Measurements from ENCODE around the gene TENM3. TPM values are rescaled to one million over a fixed set of nuclear protein-coding genes. Genes with fewer than 3 reads are reported as not detected.

Gene TENM3
- total and polyA plus RNA-seq, 2 experiments from 2014 or later, result 16.1 to 70.9 TPM

- Histone ChIP-seq H4K20me1 (ENCODE audit: insufficient read depth, poor library complexity, severe bottlenecking) (no peaks in the 10 kb centered on the region), H2AFZ (no peak overlapping the region), H3K4me3 (no peak overlapping the region), H3K9me2 (replicated peaks; ENCODE audit: insufficient read depth) (no peaks in the 10 kb centered on the region), H3K36me3 (replicated peaks; ENCODE audit: insufficient read depth, low read depth) (no peaks in the 10 kb centered on the region), H3K4me2 (no peak overlapping the region), H3K4me1 (ENCODE audit: insufficient read depth) (no peaks in the 10 kb centered on the region), H3K27me3 (no peaks in the 10 kb centered on the region), H3K79me2 (no peaks in the 10 kb centered on the region), H3K27ac (no peak overlapping the region), H3K9me3 (ENCODE audit: low read depth) (no peaks in the 10 kb centered on the region)
- 90% methylated on average over 7 of the region's 7 CpGs for WGBS (ENCODE audit: low lambda C conversion rate, missing lambda C conversion rate)
- TF ChIP-seq EZH2phosphoT487 (IDR thresholded peaks at IDR 0.05; ENCODE audit: low read depth, severe bottlenecking, unreplicated experiment) (no peak), CTCF (IDR thresholded peaks at IDR 0.05; ENCODE audit: poor library complexity) (no peak), EZH2 (IDR thresholded peaks at IDR 0.05; ENCODE audit: borderline replicate concordance) (no peak)
- DNase-seq (ENCODE audit: low spot score), result no peak
These were observed 157.6 kb downstream of the TENM3 start for GRCh38 chr4:182400790-182401189.

GRCh38 chr4:182404376-182404775 is 161.2 kb downstream of the TENM3 start:
- no peaks in the 10 kb centered on the region for H3K27me3 ChIP-seq
- no peak overlapping the region for H2AFZ ChIP-seq
- H3K36me3 ChIP-seq (replicated peaks; ENCODE audit: insufficient read depth, low read depth), result no peaks in the 10 kb centered on the region
- no peaks in the 10 kb centered on the region for H3K4me1 ChIP-seq (ENCODE audit: insufficient read depth)
- no peak for DNase-seq (ENCODE audit: low spot score)
- H4K20me1 ChIP-seq (ENCODE audit: insufficient read depth, poor library complexity, severe bottlenecking), result no peaks in the 10 kb centered on the region
- no peaks in the 10 kb centered on the region for H3K79me2 ChIP-seq
- H3K4me3 ChIP-seq, result no peak overlapping the region
- H3K9me3 ChIP-seq (ENCODE audit: low read depth), result no peaks in the 10 kb centered on the region
- no peaks in the 10 kb centered on the region for H3K9me2 ChIP-seq (replicated peaks; ENCODE audit: insufficient read depth)
- no peak overlapping the region for H3K27ac ChIP-seq
- H3K4me2 ChIP-seq, result no peak overlapping the region
- 91% methylated on average over 7 of the region's 7 CpGs for WGBS (ENCODE audit: low lambda C conversion rate, missing lambda C conversion rate)
- no peak for TF ChIP-seq CTCF (IDR thresholded peaks at IDR 0.05; ENCODE audit: poor library complexity)
- TF ChIP-seq EZH2 (IDR thresholded peaks at IDR 0.05; ENCODE audit: borderline replicate concordance), result no peak
- no peak for TF ChIP-seq EZH2phosphoT487 (IDR thresholded peaks at IDR 0.05; ENCODE audit: low read depth, severe bottlenecking, unreplicated experiment)

- H3K36me3 ChIP-seq (replicated peaks; ENCODE audit: insufficient read depth, low read depth), result no peaks in the 10 kb centered on the region
- no peaks in the 10 kb centered on the region for H3K27me3 ChIP-seq
- DNase-seq (ENCODE audit: low spot score), result no peak
- no peak overlapping the region for H3K4me3 ChIP-seq
- H3K9me2 ChIP-seq (replicated peaks; ENCODE audit: insufficient read depth), result no peaks in the 10 kb centered on the region
- no peak overlapping the region for H3K27ac ChIP-seq
- no peaks in the 10 kb centered on the region for H3K9me3 ChIP-seq (ENCODE audit: low read depth)
- H3K4me1 ChIP-seq (ENCODE audit: insufficient read depth), result no peaks in the 10 kb centered on the region
- H3K79me2 ChIP-seq, result no peaks in the 10 kb centered on the region
- no peak overlapping the region for H3K4me2 ChIP-seq
- TF ChIP-seq EZH2 (IDR thresholded peaks at IDR 0.05; ENCODE audit: borderline replicate concordance) (no peak), EZH2phosphoT487 (IDR thresholded peaks at IDR 0.05; ENCODE audit: low read depth, severe bottlenecking, unreplicated experiment) (no peak)
- H4K20me1 ChIP-seq (ENCODE audit: insufficient read depth, poor library complexity, severe bottlenecking), result no peaks in the 10 kb centered on the region
- H2AFZ ChIP-seq, result no peak overlapping the region
- WGBS (ENCODE audit: low lambda C conversion rate, missing lambda C conversion rate), result 95% methylated on average over 11 of the region's 11 CpGs
These were observed 161.9 kb downstream of the TENM3 start for GRCh38 chr4:182405087-182405486.

- H3K4me1 ChIP-seq (ENCODE audit: insufficient read depth), result no peaks in the 10 kb centered on the region
- H3K9me3 ChIP-seq (ENCODE audit: low read depth), result peaks cover 11% of the 10 kb centered on the region
- no peaks in the 10 kb centered on the region for H3K36me3 ChIP-seq (replicated peaks; ENCODE audit: insufficient read depth, low read depth)
- no peak overlapping the region for H3K4me3 ChIP-seq
- WGBS (ENCODE audit: low lambda C conversion rate, missing lambda C conversion rate), result 78% methylated on average over 5 of the region's 5 CpGs
- no peak overlapping the region for H3K27ac ChIP-seq
- H3K27me3 ChIP-seq, result no peaks in the 10 kb centered on the region
- TF ChIP-seq EZH2 (IDR thresholded peaks at IDR 0.05; ENCODE audit: borderline replicate concordance), result no peak
- no peak for TF ChIP-seq CTCF (IDR thresholded peaks at IDR 0.05; ENCODE audit: poor library complexity)
- no peak for TF ChIP-seq EZH2phosphoT487 (IDR thresholded peaks at IDR 0.05; ENCODE audit: low read depth, severe bottlenecking, unreplicated experiment)
- DNase-seq (ENCODE audit: low spot score), result no peak
- no peaks in the 10 kb centered on the region for H3K79me2 ChIP-seq
- no peaks in the 10 kb centered on the region for H4K20me1 ChIP-seq (ENCODE audit: insufficient read depth, poor library complexity, severe bottlenecking)
- H2AFZ ChIP-seq, result no peak overlapping the region
- no peak overlapping the region for H3K4me2 ChIP-seq
- H3K9me2 ChIP-seq (replicated peaks; ENCODE audit: insufficient read depth), result no peaks in the 10 kb centered on the region
These were observed 166.1 kb downstream of the TENM3 start for GRCh38 chr4:182409271-182409670.

All from hepatocyte (in vitro differentiated cells).